ENCODE data around the gene KRT85.

DNA sequence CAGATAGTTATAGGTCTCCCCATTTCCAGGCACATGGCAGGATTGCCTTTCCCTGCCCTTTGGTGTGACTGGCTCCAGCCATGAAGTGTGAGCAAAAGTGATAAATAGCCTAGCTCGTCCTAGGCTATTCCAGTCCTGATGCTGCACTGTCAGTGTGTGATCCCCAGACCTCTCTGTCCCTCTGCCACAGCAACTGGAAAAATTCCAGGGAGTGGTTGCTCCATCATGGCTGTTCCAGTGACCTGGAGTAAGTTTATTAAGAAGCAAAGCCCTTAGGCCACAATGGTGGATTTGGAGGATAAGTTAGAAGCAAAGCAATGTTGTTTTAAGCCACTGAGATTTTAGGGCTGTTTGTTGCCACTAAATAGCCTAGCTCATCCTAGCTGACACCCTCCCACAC is 36.2 kb downstream of the KRT85 start:
- TF ChIP-seq, protein P1, sequence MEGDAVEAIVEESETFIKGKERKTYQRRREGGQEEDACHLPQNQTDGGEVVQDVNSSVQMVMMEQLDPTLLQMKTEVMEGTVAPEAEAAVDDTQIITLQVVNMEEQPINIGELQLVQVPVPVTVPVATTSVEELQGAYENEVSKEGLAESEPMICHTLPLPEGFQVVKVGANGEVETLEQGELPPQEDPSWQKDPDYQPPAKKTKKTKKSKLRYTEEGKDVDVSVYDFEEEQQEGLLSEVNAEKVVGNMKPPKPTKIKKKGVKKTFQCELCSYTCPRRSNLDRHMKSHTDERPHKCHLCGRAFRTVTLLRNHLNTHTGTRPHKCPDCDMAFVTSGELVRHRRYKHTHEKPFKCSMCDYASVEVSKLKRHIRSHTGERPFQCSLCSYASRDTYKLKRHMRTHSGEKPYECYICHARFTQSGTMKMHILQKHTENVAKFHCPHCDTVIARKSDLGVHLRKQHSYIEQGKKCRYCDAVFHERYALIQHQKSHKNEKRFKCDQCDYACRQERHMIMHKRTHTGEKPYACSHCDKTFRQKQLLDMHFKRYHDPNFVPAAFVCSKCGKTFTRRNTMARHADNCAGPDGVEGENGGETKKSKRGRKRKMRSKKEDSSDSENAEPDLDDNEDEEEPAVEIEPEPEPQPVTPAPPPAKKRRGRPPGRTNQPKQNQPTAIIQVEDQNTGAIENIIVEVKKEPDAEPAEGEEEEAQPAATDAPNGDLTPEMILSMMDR (IDR thresholded peaks at IDR 0.05; ENCODE audit: insufficient read depth, low read length, poor library complexity, severe bottlenecking), result no peak
- TF ChIP-seq EZH2phosphoT487 (conservative IDR thresholded peaks at IDR 0.05; ENCODE audit: low read length), result no peak
